Transverse colon (tissue), 4 donors: ENCODE results near the gene LRRC14B. TPM values are rescaled to one million over a fixed set of nuclear protein-coding genes. Genes with fewer than 3 reads are reported as not detected.

Experiments
- DNase-seq: peaks from one replicate; pipeline ENCODE4 v3.0.0-alpha.2; 2019
- H3K27ac ChIP-seq, 4 donors: fragments of 200-600 bp; sonication (generic); 2 replicates each; pipeline ENCODE4 v1.5.1; 2016 to 2018; ENCODE audit warnings: inconsistent platforms in 4 of 4
- H3K27me3 ChIP-seq: fragments of 200-600 bp; sonication (generic); 2 replicates; pipeline ENCODE4 v1.5.1; 2017; ENCODE audit warnings: inconsistent platforms
- H3K36me3 ChIP-seq, 4 donors: fragments of 200-600 bp; sonication (generic); 2 replicates each; pipeline ENCODE4 v1.5.1; 2017 to 2019; ENCODE audit warnings: inconsistent platforms in 4 of 4
- H3K4me1 ChIP-seq, 4 donors: fragments of 200-600 bp; sonication (generic); 2 replicates each; pipeline ENCODE4 v1.5.1; 2017 to 2020; ENCODE audit warnings: inconsistent platforms in 4 of 4
- H3K4me3 ChIP-seq, 4 donors: fragments of 200-600 bp; sonication (generic); 1 replicate in 1 of 4; 2 replicates in 3 of 4; pipeline versions ENCODE4 v1.5.1 to v1.6.1; 2017 to 2019; ENCODE audit warnings: inconsistent platforms in 4 of 4
- H3K9me3 ChIP-seq, 2 donors: fragments of 200-600 bp; sonication (generic); 2 replicates each; pipeline ENCODE4 v1.5.1; 2017 to 2019; ENCODE audit warnings: inconsistent platforms in 2 of 2
- CTCF ChIP-seq, 5 experiments: fragments of 200-600 bp in 3 of 5; fragments of 450-650 bp in 2 of 5; sonication (generic) in 3 of 5; IDR thresholded peaks; 1 replicate in 2 of 5; 2 replicates in 3 of 5; pipeline ENCODE4 v1.5.1; 2016 to 2017; ENCODE audit warnings: antibody characterized with exemption in 5 of 5, inconsistent platforms in 3 of 5, mild to moderate bottlenecking in 2 of 5, moderate library complexity in 1 of 5
- EP300 ChIP-seq: sonication (generic); formaldehyde crosslinking; IDR thresholded peaks from one replicate; pipeline ENCODE4 v1.6.1; 2017; ENCODE audit warnings: antibody characterized with exemption, low read depth
- POLR2A ChIP-seq: fragments of 450-650 bp; IDR thresholded peaks from one replicate; pipeline ENCODE4 v1.6.1; 2016; ENCODE audit warnings: antibody characterized with exemption, mild to moderate bottlenecking, moderate library complexity
- POLR2AphosphoS5 ChIP-seq, 3 donors: sonication (generic); formaldehyde crosslinking; IDR thresholded peaks; one replicate each; pipeline ENCODE4 v1.6.1; 2016; ENCODE audit warnings: antibody characterized with exemption in 3 of 3
- WGBS, 2 donors: methylation state at CpG; one replicate each; pipeline ENCODE4 v1.1.5; 2018; ENCODE audit warnings: low coverage in 1 of 2; 5-methylcytosine and 5-hydroxymethylcytosine counted together
- in situ Hi-C, 4 donors: fragments of 200-750 bp; cut with MboI; loops; one replicate each; pipeline versions ENCODE4 v1.15.0 to v1.15.1; 2017; ENCODE audit warnings: low sequenced_read_pairs in 3 of 4, low pct_ligation_motif_present in 1 of 4, low pct_unique_long_range_greater_than_20kb in 1 of 4
- intact Hi-C: fragments of 100-400 bp; cut with DNase I; formaldehyde crosslinking; loops from one replicate; pipeline ENCODE4 v1.15.1; 2023; ENCODE audit warnings: low total_unique reads
- total RNA-seq, 4 donors: library from RNA; depleted of rRNA; stranded (reverse); fragments of >200 nt; gene quantifications; one replicate each; pipeline ENCODE4 v1.1.0, GENCODE V29; 2016

The LRRC14B gene
- total RNA-seq, 4 donors from 2014 or later: not detected

GRCh38 chr5:160921-161802 lies 30.1 kb upstream of the LRRC14B start:
- H3K27me3 ChIP-seq: no peaks in the 10 kb centered on the region
- H3K27ac ChIP-seq: no peak overlapping the region
- intact Hi-C loops: no loop called here
- WGBS, 2 donors: 67 to 84% methylated on average over 4 to 23 of the region's 23 CpGs
- in situ Hi-C loops: no loop called here
- TF ChIP-seq POLR2A (no peak), CTCF (IDR thresholded peaks at IDR 0.05) (no peak), EP300 (no peak), POLR2AphosphoS5 (IDR thresholded peaks at IDR 0.05) (no peak)
- H3K4me1 ChIP-seq: no peaks in the 10 kb centered on the region
- no peak for DNase-seq
- no peaks in the 10 kb centered on the region for H3K36me3 ChIP-seq
- H3K4me3 ChIP-seq: no peak overlapping the region
- H3K9me3 ChIP-seq: no peaks in the 10 kb centered on the region

GRCh38 chr5:161803-162110 lies 29.5 kb upstream of the LRRC14B start:
- no peak for TF ChIP-seq POLR2A
- TF ChIP-seq EP300: no peak
- DNase-seq: no peak

GRCh38 chr5:162190-162564 lies 29.1 kb upstream of the LRRC14B start:
- H3K9me3 ChIP-seq: no peaks in the 10 kb centered on the region
- intact Hi-C loops (no loop called here), in situ Hi-C loops (no loop called here)
- H3K4me3 ChIP-seq: no peak overlapping the region
- H3K36me3 ChIP-seq: no peaks in the 10 kb centered on the region
- 90% methylated on average over 16 of the region's 19 CpGs; no CpG with 5 or more reads in 1 of the 2 donors for WGBS, 2 donors
- no peaks in the 10 kb centered on the region for H3K27me3 ChIP-seq
- no peaks in the 10 kb centered on the region for H3K4me1 ChIP-seq
- TF ChIP-seq EP300: no peak
- TF ChIP-seq CTCF (IDR thresholded peaks at IDR 0.05): no peak
- no peak for DNase-seq
- H3K27ac ChIP-seq: no peak overlapping the region

More at GRCh38 chr5:161803-162110, 29.5 kb upstream of the LRRC14B start:
- in situ Hi-C loops (no loop called here), intact Hi-C loops (no loop called here)
- Histone ChIP-seq H3K9me3 (no peaks in the 10 kb centered on the region), H3K27me3 (no peaks in the 10 kb centered on the region), H3K4me3 (no peak overlapping the region), H3K27ac (no peak overlapping the region), H3K36me3 (no peaks in the 10 kb centered on the region), H3K4me1 (no peaks in the 10 kb centered on the region)
- WGBS, 2 donors: 91 to 100% methylated on average over 8 to 17 of the region's 17 CpGs

DNA sequence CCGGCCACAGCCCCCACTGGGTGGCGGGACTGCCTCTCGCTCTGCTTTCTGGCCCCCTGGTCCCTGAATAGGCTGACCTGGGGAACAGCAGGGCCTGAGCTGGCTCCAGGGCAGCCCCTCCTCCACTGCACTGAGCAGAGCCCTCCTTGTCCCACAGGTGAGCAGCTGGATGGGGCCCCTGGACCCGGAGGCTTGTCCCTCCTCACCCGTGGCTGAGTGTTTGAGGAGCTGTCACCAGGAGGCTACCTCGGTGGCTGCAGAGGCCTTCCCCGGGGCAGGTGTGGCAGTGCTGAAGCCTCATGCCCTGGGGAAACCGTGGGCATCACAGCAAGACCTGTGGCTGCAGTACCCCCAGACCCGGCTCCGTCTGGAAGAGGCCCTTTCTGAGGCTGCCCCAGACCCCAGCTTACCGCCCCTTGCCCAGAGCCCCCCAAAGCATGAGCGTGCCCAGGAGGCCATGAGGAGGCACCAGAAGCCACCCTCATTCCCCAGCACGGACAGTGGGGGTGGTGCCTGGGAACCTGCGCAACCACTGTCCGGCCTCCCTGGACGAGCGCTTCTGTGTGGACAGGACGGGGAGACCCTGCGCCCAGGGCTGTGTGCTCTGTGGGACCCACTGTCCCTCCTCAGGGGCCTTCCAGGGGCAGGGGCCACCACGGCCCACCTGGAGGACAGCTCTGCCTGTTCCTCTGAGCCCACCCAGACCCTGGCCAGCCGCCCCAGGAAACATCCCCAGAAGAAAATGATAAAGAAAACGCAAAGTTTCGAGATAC lies 28.5 kb upstream of the LRRC14B start:
- Histone ChIP-seq H3K9me3 (no peaks in the 10 kb centered on the region), H3K36me3 (no peaks in the 10 kb centered on the region), H3K27me3 (no peaks in the 10 kb centered on the region), H3K4me3 (no peak overlapping the region), H3K27ac (no peak overlapping the region), H3K4me1 (no peaks in the 10 kb centered on the region)
- 87% methylated on average over 19 of the region's 23 CpGs; no CpG with 5 or more reads in 1 of the 2 donors for WGBS, 2 donors
- no peak for DNase-seq
- intact Hi-C loops: no loop called here
- in situ Hi-C loops: no loop called here
- TF ChIP-seq POLR2A (no peak), CTCF (IDR thresholded peaks at IDR 0.05) (no peak), POLR2AphosphoS5 (IDR thresholded peaks at IDR 0.05) (no peak), EP300 (no peak)
